ENCODE data around the gene NIM1K.
"Not testable (repeated sequence)": the region's sequence is repeated elsewhere in the genome, so short reads cannot be mapped to it uniquely, and the experiment has no call there.

GRCh38 chr5:43183101-43183500, 8.9 kb upstream of the NIM1K start:
- TF ChIP-seq, protein P1, sequence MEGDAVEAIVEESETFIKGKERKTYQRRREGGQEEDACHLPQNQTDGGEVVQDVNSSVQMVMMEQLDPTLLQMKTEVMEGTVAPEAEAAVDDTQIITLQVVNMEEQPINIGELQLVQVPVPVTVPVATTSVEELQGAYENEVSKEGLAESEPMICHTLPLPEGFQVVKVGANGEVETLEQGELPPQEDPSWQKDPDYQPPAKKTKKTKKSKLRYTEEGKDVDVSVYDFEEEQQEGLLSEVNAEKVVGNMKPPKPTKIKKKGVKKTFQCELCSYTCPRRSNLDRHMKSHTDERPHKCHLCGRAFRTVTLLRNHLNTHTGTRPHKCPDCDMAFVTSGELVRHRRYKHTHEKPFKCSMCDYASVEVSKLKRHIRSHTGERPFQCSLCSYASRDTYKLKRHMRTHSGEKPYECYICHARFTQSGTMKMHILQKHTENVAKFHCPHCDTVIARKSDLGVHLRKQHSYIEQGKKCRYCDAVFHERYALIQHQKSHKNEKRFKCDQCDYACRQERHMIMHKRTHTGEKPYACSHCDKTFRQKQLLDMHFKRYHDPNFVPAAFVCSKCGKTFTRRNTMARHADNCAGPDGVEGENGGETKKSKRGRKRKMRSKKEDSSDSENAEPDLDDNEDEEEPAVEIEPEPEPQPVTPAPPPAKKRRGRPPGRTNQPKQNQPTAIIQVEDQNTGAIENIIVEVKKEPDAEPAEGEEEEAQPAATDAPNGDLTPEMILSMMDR (conservative IDR thresholded peaks at IDR 0.05), result not testable (repeated sequence)
- TF ChIP-seq EZH2 (IDR thresholded peaks at IDR 0.05; ENCODE audit: low read depth), result not testable (repeated sequence)
